GM12878 (cell line): Measurements from ENCODE around the gene FGFRL1. TPM values are rescaled to one million over a fixed set of nuclear protein-coding genes. Genes with fewer than 3 reads are reported as not detected.

Source experiments
- ATAC-seq: fragments of 200-7000 bp; cut with Tn5 transposase; 3 replicates; pipeline ENCODE4 v1.9.1; 2020; ENCODE audit warnings: mild to moderate bottlenecking, moderate library complexity
- BruUV-seq: library from RNA; stranded (reverse); fragments of 400-500 nt; replicated peaks from 2 replicates; lab custom pipeline; 2021; lab: Mats Ljungman, UMichigan
- CTCF ChIA-PET: fragments of 300-600 bp; sonication (Branson Sonifier 250); formaldehyde crosslinking; extraction: SDS; loops from one replicate; lab custom pipeline; 2021; ENCODE audit warnings: inconsistent platforms; lab: Yijun Ruan, JAX
- POLR2A ChIA-PET: fragments of 350-600 bp; formaldehyde crosslinking; extraction: SDS; loops from one replicate; lab custom pipeline; 2021; ENCODE audit warnings: inconsistent platforms; lab: Charles Lee
- RAD21 ChIA-PET: fragments of 300-600 bp; sonication (Branson Sonifier 250); formaldehyde crosslinking; loops from one replicate; lab custom pipeline; 2023; ENCODE audit warnings: antibody characterized with exemption; ENCODE audit not compliant: unreplicated experiment; lab: Charles Lee
- SMC1A ChIA-PET: fragments of 300-600 bp; sonication (Branson Sonifier 250); formaldehyde crosslinking; loops from one replicate; lab custom pipeline; 2023; ENCODE audit not compliant: unreplicated experiment, uncharacterized antibody; lab: Charles Lee
- DNase-seq: peaks from one replicate; pipeline ENCODE4 v3.0.0-alpha.2; 2011; ENCODE audit warnings: low read depth, low spot score
- FAIRE-seq: peaks from 3 replicates; lab custom pipeline; 2011; peaks lifted over from hg19 to GRCh38; lab: Jason Lieb, UNC
- H2AFZ ChIP-seq: 2 replicates; pipeline ENCODE4 v1.6.0; 2011; ENCODE audit warnings: low read depth, low read length, control low read depth; ENCODE audit not compliant: control insufficient read depth
- H3K27ac ChIP-seq: 2 replicates; pipeline ENCODE4 v1.5.1; 2011; ENCODE audit warnings: control low read depth; ENCODE audit not compliant: control insufficient read depth, insufficient read depth
- H3K27me3 ChIP-seq, 2 experiments: replicated peaks in 1 of 2; 2 replicates each; pipeline versions ENCODE4 v1.6.0 to v1.6.1; 2011; ENCODE audit warnings: low read length in 1 of 2; ENCODE audit not compliant: control insufficient read depth in 2 of 2, insufficient read depth in 2 of 2
- H3K36me3 ChIP-seq, 2 experiments: 2 replicates each; pipeline ENCODE4 v1.5.1; 2011; ENCODE audit warnings: low read length in 1 of 2; ENCODE audit not compliant: control insufficient read depth in 2 of 2, insufficient read depth in 2 of 2
- H3K4me1 ChIP-seq: 2 replicates; pipeline ENCODE4 v1.6.1; 2011; ENCODE audit warnings: mild to moderate bottlenecking, low read length, moderate library complexity, mixed read lengths; ENCODE audit not compliant: control insufficient read depth, insufficient read depth
- H3K4me2 ChIP-seq: 2 replicates; pipeline ENCODE4 v1.6.0; 2011; ENCODE audit warnings: control low read depth; ENCODE audit not compliant: control insufficient read depth, insufficient read depth
- H3K4me3 ChIP-seq: fragments of 200-600 bp; sonication (generic); 2 replicates; pipeline ENCODE4 v1.5.1; 2016
- H3K79me2 ChIP-seq: 2 replicates; pipeline ENCODE4 v1.6.0; 2011; ENCODE audit warnings: low read length; ENCODE audit not compliant: control insufficient read depth, insufficient read depth
- H3K9ac ChIP-seq: 2 replicates; pipeline ENCODE4 v1.8.0; 2011; ENCODE audit warnings: low read length, control low read depth, mixed read lengths; ENCODE audit not compliant: control insufficient read depth, insufficient read depth
- H3K9me3 ChIP-seq: replicated peaks from 3 replicates; pipeline ENCODE4 v1.5.1; 2011; ENCODE audit warnings: mild to moderate bottlenecking, low read length; ENCODE audit not compliant: control insufficient read depth, insufficient read depth
- H4K20me1 ChIP-seq: 2 replicates; pipeline ENCODE4 v1.6.0; 2011; ENCODE audit not compliant: control insufficient read depth, insufficient read depth
- BACH1 ChIP-seq: fragments of 450-650 bp; IDR thresholded peaks from 2 replicates; pipeline ENCODE4 v1.6.1; 2017; ENCODE audit warnings: mild to moderate bottlenecking, borderline replicate concordance
- CBX3 ChIP-seq: fragments of 200-600 bp; sonication (generic); IDR thresholded peaks from 2 replicates; pipeline ENCODE4 v1.6.1; 2016; ENCODE audit warnings: low read depth, borderline replicate concordance
- EED ChIP-seq: sonication (generic); IDR thresholded peaks from 2 replicates; pipeline ENCODE4 v1.6.1; 2016; ENCODE audit warnings: antibody characterized with exemption, low read depth
- EGR1 ChIP-seq, 2 experiments: IDR thresholded peaks; 1 replicate in 1 of 2; 2 replicates in 1 of 2; pipeline ENCODE4 v1.6.1; 2011 to 2012; ENCODE audit warnings: low read depth in 2 of 2, low read length in 2 of 2, borderline replicate concordance in 1 of 2, mild to moderate bottlenecking in 1 of 2, moderate library complexity in 1 of 2
- ESRRA ChIP-seq: IDR thresholded peaks from 2 replicates; pipeline ENCODE4 v1.6.1; 2012; ENCODE audit warnings: mild to moderate bottlenecking, low read length, improper control_type of control experiment
- ETV6 ChIP-seq, 2 experiments: fragments of 450-650 bp in 1 of 2; IDR thresholded peaks in 1 of 2; conservative IDR thresholded peaks in 1 of 2; 2 replicates each; pipeline ENCODE4 v1.6.1; 2014; ENCODE audit warnings: antibody characterized with exemption in 1 of 2, borderline replicate concordance in 1 of 2, low read depth in 1 of 2, mild to moderate bottlenecking in 1 of 2, moderate library complexity in 1 of 2
- HCFC1 ChIP-seq: fragments of 150-350 bp; IDR thresholded peaks from 2 replicates; pipeline ENCODE4 v1.6.1; 2014; ENCODE audit warnings: low read length
- HDGF ChIP-seq: fragments of 450-650 bp; IDR thresholded peaks from 2 replicates; pipeline ENCODE4 v1.6.1; 2016; ENCODE audit warnings: antibody characterized with exemption
- NR2F1 ChIP-seq: fragments of 450-650 bp; conservative IDR thresholded peaks from 2 replicates; pipeline ENCODE4 v1.6.1; 2017; ENCODE audit warnings: mild to moderate bottlenecking
- POLR2AphosphoS2 ChIP-seq: IDR thresholded peaks from 2 replicates; pipeline ENCODE4 v1.6.1; 2011; ENCODE audit warnings: low read depth, mild to moderate bottlenecking, low read length, improper control_type of control experiment, moderate library complexity
- POLR2AphosphoS5 ChIP-seq: IDR thresholded peaks from 2 replicates; pipeline ENCODE4 v1.6.1; 2011; ENCODE audit warnings: mild to moderate bottlenecking, low read length, inconsistent platforms
- SREBF2 ChIP-seq: IDR thresholded peaks from 2 replicates; pipeline ENCODE4 v1.6.1; 2012; ENCODE audit warnings: mild to moderate bottlenecking, low read length
- TCF3 ChIP-seq: IDR thresholded peaks from 2 replicates; pipeline ENCODE4 v1.6.1; 2012; ENCODE audit warnings: low read depth, mild to moderate bottlenecking, low read length, borderline replicate concordance; ENCODE audit not compliant: insufficient read depth
- ZZZ3 ChIP-seq: IDR thresholded peaks from 2 replicates; pipeline ENCODE4 v1.6.1; 2011; ENCODE audit warnings: low read depth; ENCODE audit not compliant: control insufficient read depth, insufficient read length
- WGBS: methylation state at CpG from one replicate; pipeline ENCODE4 v1.1.6; 2016; ENCODE audit warnings: low lambda C conversion rate; ENCODE audit not compliant: insufficient replicate concordance, insufficient coverage; ENCODE audit errors: missing lambda C conversion rate; 5-methylcytosine and 5-hydroxymethylcytosine counted together
- in situ Hi-C: fragments of 300-500 bp; cut with MboI; formaldehyde crosslinking; loops from 9 replicates; pipeline ENCODE4 v1.14.3; 2018; ENCODE audit warnings: mixed read lengths
- intact Hi-C: fragments of 100-400 bp; cut with micrococcal nuclease; formaldehyde crosslinking; loops from one replicate; pipeline ENCODE4 v1.14.2; 2022; ENCODE audit not compliant: unreplicated experiment
- polyA plus RNA-seq, 11 experiments: library from polyadenylated mRNA; depleted of rRNA in 4 of 11; unstranded in 6 of 11; stranded (reverse) in 5 of 11; fragments of >200 nt; fragmentation: Nextera tagmentation in 4 of 11; fragmentation: Illumina TruSeq in 1 of 11; extraction: Ambion mirVana in 4 of 11; extraction: Trizol in 1 of 11; gene quantifications; 1 replicate in 1 of 11; 2 replicates in 10 of 11; pipeline versions ENCODE4 v1.2.1 to v1.2.3, GENCODE V29; 2011 to 2016; ENCODE audit warnings: inconsistent platforms in 2 of 11, missing spikeins in 2 of 11, low read depth in 1 of 11
- total RNA-seq, 4 experiments: library from RNA; depleted of rRNA in 3 of 4; stranded (reverse); fragments of >200 nt in 3 of 4; fragmentation: Illumina TruSeq in 1 of 4; extraction: Trizol in 1 of 4; gene quantifications; 2 replicates each; pipeline versions ENCODE4 v1.2.1 to v1.2.3, GENCODE V29; 2013 to 2021
- TF ChIP-seq, protein P1 (sequence below): fragments of 450-650 bp; conservative IDR thresholded peaks from 2 replicates; pipeline ENCODE4 v1.6.1; 2017; ENCODE audit warnings: mild to moderate bottlenecking, moderate library complexity
- TF ChIP-seq, protein P2 (sequence below): IDR thresholded peaks from 2 replicates; pipeline ENCODE4 v1.6.1; 2011; ENCODE audit warnings: low read depth, mild to moderate bottlenecking, low read length, moderate library complexity, borderline replicate concordance; ENCODE audit errors: extremely low read depth
- TF ChIP-seq, protein P3 (sequence below): IDR thresholded peaks from 2 replicates; pipeline ENCODE4 v1.6.1; 2012; ENCODE audit warnings: mild to moderate bottlenecking, low read depth, low read length

Gene FGFRL1
- total and polyA plus RNA-seq, 10 of the 15 experiments (the other 5 are each of a cell fraction or from before 2014, with no cell fraction given), result 0.02 to 1.5 (median 0.29) TPM; not detected in 2

DNA sequence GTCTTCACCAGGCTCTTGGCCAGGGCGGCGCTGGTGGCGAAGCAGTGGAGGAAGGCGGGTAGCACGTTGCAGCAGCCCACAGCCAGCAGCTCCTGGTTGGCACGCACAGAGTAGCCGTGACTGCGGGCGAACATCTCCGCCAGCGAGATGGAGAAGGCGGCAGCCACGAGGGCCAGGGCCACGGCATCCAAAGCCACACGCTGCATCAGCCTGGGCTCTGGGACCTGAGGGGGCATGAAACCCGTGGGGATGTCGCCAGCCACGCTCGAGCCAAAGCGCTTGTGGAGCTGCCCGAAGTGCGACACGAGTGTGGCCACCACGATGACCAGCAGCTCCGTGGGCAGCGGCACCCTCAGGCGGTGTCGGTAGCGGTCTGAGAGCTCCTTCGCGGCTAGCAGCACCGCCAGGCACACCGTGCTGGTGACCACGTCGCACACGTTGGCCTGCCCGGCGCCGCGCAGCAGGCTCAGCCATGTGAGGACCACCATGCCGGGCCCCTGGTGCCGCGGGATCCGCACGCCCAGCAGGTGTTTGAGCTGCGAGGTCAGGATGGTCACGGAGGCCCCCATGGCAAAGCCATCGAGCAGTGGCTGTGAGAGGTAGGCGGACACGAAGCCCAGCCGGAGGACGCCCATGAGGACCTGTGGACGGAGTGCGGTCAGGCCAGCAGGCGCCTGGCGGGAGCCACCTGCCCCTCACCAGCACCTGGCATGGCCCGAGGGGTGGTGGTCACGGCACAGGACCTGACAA, 21.5 kb upstream of the FGFRL1 start (continued):
- TF ChIP-seq POLR2AphosphoS5, result no peak
- TF ChIP-seq ESRRA, result no peak
- TF ChIP-seq HCFC1, result no peak
- no peak for TF ChIP-seq CBX3

DNA sequence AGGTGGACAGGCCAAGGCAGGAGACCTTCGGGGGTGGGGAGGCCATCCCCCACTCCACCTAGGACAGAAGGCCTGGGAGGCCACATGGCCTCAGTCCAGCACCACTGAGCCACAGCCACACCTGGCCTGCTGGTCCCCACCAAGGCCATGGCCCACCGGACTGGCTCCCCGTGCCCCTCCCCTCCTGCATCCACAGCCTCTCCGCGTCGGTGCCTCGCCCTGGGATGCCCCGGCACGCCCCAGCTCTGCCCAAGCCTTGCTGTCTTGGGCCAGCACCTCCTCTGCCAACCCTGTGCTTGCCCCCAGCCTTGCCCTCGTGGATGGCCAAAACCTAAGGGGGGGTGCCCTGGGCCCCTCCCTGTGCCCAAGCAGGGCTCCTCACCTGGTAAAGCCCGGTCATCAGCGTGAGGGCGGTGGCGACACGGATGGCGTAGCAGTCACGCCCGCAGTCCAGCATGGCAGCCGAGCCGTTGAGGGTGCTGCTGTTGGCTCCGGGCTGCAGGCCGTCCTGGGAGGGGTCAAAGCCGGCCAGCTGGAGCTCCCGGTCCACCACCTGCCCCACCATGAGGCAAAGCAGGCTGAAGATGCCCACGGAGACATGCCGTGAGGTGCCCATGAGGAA, 20.6 kb upstream of the FGFRL1 start:
- DNase-seq, result no peak
- Histone ChIP-seq H2AFZ (no peak overlapping the region), H3K4me2 (no peak overlapping the region), H3K27me3 (no peaks in the 10 kb centered on the region), H3K9me3 (no peaks in the 10 kb centered on the region; the same call in 2 of the 3 replicates), H4K20me1 (no peaks in the 10 kb centered on the region), H3K9ac (no peak overlapping the region), H3K27ac (no peak overlapping the region), H3K4me3 (no peak overlapping the region), H3K79me2 (no peaks in the 10 kb centered on the region), H3K4me1 (no peaks in the 10 kb centered on the region), H3K36me3 (no peaks in the 10 kb centered on the region)
- no peak for FAIRE-seq
- 77% methylated on average over 26 of the region's 26 CpGs for WGBS
- SMC1A ChIA-PET, result no interaction called here
- no peak for ATAC-seq
- in situ Hi-C loops, result no loop called here
- CTCF ChIA-PET, result no interaction called here
- RAD21 ChIA-PET, result no interaction called here
- BruUV-seq, result no TSS peak
- POLR2A ChIA-PET, result no interaction called here
- intact Hi-C loops, result no loop called here
- TF ChIP-seq, protein P1, sequence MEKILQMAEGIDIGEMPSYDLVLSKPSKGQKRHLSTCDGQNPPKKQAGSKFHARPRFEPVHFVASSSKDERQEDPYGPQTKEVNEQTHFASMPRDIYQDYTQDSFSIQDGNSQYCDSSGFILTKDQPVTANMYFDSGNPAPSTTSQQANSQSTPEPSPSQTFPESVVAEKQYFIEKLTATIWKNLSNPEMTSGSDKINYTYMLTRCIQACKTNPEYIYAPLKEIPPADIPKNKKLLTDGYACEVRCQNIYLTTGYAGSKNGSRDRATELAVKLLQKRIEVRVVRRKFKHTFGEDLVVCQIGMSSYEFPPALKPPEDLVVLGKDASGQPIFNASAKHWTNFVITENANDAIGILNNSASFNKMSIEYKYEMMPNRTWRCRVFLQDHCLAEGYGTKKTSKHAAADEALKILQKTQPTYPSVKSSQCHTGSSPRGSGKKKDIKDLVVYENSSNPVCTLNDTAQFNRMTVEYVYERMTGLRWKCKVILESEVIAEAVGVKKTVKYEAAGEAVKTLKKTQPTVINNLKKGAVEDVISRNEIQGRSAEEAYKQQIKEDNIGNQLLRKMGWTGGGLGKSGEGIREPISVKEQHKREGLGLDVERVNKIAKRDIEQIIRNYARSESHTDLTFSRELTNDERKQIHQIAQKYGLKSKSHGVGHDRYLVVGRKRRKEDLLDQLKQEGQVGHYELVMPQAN, result no peak
- no peak for TF ChIP-seq ETV6 (conservative IDR thresholded peaks at IDR 0.05 in 1 of 2, IDR thresholded peaks at IDR 0.05 in 1 of 2; ENCODE audit: borderline replicate concordance in 1 of 2, low read depth in 1 of 2)
- no peak for TF ChIP-seq TCF3
- TF ChIP-seq, protein P2, sequence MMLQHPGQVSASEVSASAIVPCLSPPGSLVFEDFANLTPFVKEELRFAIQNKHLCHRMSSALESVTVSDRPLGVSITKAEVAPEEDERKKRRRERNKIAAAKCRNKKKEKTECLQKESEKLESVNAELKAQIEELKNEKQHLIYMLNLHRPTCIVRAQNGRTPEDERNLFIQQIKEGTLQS, result no peak
- no peak for TF ChIP-seq EGR1 (IDR thresholded peaks at IDR 0.05; ENCODE audit: borderline replicate concordance in 1 of 2, low read depth in 2 of 2, low read length in 2 of 2)
- no peak for TF ChIP-seq EED
- TF ChIP-seq, protein P3, sequence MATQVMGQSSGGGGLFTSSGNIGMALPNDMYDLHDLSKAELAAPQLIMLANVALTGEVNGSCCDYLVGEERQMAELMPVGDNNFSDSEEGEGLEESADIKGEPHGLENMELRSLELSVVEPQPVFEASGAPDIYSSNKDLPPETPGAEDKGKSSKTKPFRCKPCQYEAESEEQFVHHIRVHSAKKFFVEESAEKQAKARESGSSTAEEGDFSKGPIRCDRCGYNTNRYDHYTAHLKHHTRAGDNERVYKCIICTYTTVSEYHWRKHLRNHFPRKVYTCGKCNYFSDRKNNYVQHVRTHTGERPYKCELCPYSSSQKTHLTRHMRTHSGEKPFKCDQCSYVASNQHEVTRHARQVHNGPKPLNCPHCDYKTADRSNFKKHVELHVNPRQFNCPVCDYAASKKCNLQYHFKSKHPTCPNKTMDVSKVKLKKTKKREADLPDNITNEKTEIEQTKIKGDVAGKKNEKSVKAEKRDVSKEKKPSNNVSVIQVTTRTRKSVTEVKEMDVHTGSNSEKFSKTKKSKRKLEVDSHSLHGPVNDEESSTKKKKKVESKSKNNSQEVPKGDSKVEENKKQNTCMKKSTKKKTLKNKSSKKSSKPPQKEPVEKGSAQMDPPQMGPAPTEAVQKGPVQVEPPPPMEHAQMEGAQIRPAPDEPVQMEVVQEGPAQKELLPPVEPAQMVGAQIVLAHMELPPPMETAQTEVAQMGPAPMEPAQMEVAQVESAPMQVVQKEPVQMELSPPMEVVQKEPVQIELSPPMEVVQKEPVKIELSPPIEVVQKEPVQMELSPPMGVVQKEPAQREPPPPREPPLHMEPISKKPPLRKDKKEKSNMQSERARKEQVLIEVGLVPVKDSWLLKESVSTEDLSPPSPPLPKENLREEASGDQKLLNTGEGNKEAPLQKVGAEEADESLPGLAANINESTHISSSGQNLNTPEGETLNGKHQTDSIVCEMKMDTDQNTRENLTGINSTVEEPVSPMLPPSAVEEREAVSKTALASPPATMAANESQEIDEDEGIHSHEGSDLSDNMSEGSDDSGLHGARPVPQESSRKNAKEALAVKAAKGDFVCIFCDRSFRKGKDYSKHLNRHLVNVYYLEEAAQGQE, result no peak
- no peak for TF ChIP-seq SREBF2
- no peak for TF ChIP-seq ZZZ3
- no peak for TF ChIP-seq NR2F1
- TF ChIP-seq POLR2AphosphoS2, result no peak
- no peak for TF ChIP-seq BACH1
- TF ChIP-seq HDGF, result no peak
